ENCODE results near the gene ACD. TPM values are rescaled to one million over a fixed set of nuclear protein-coding genes. Genes with fewer than 3 reads are reported as not detected.

Gene ACD
- total RNA-seq, 1 donor from 2014 or later, result 38.8 TPM

GRCh38 chr16:67665598-67665997 is 5.5 kb upstream of the ACD start:
- H3K4me3 ChIP-seq, result peak overlapping the region; percentile 67 to 78
- H3K9me3 ChIP-seq, result no peaks in the 10 kb centered on the region
- H3K27me3 ChIP-seq, result no peaks in the 10 kb centered on the region
- TF ChIP-seq POLR2A (IDR thresholded peaks at IDR 0.05) (no peak), CTCF (IDR thresholded peaks at IDR 0.05) (no peak), POLR2AphosphoS5 (IDR thresholded peaks at IDR 0.05; ENCODE audit: insufficient read depth in 1 of 2, low read depth in 1 of 2) (no peak)
- intact Hi-C loops (cut with DNase I), result no loop called here
- no peaks in the 10 kb centered on the region for H3K36me3 ChIP-seq
- no peak for DNase-seq (ENCODE audit: extremely low spot score in 2 of 2)
- H3K4me1 ChIP-seq, result peaks cover 45% of the 10 kb centered on the region
- H3K27ac ChIP-seq, result no peak overlapping the region

GRCh38 chr16:67664871-67665270 is 4.8 kb upstream of the ACD start:
- H3K27ac ChIP-seq, result no peak overlapping the region
- no peaks in the 10 kb centered on the region for H3K36me3 ChIP-seq
- no peak for TF ChIP-seq POLR2AphosphoS5 (IDR thresholded peaks at IDR 0.05; ENCODE audit: insufficient read depth in 1 of 2, low read depth in 1 of 2)
- TF ChIP-seq CTCF (IDR thresholded peaks at IDR 0.05), result no peak
- no peak for TF ChIP-seq POLR2A (IDR thresholded peaks at IDR 0.05)
- H3K9me3 ChIP-seq, result no peaks in the 10 kb centered on the region
- H3K4me3 ChIP-seq, result no peak overlapping the region
- DNase-seq (ENCODE audit: extremely low spot score in 2 of 2), result no peak
- no peaks in the 10 kb centered on the region for H3K27me3 ChIP-seq
- intact Hi-C loops (cut with DNase I), result no loop called here
- H3K4me1 ChIP-seq, result peaks cover 46% of the 10 kb centered on the region

GRCh38 chr16:67664258-67664657 is 4.2 kb upstream of the ACD start:
- Histone ChIP-seq H3K36me3 (no peaks in the 10 kb centered on the region), H3K4me3 (no peak overlapping the region), H3K27me3 (no peaks in the 10 kb centered on the region), H3K27ac (no peak overlapping the region), H3K4me1 (peaks cover 52% of the 10 kb centered on the region), H3K9me3 (no peaks in the 10 kb centered on the region)
- no peak for DNase-seq (ENCODE audit: extremely low spot score in 2 of 2)
- intact Hi-C loops (cut with DNase I), result no loop called here
- no peak for TF ChIP-seq POLR2A (IDR thresholded peaks at IDR 0.05)
- TF ChIP-seq CTCF (IDR thresholded peaks at IDR 0.05), result no peak
- no peak for TF ChIP-seq POLR2AphosphoS5 (IDR thresholded peaks at IDR 0.05; ENCODE audit: insufficient read depth in 1 of 2, low read depth in 1 of 2)

- Histone ChIP-seq H3K4me3 (no peak overlapping the region), H3K36me3 (no peaks in the 10 kb centered on the region), H3K27ac (no peak overlapping the region), H3K27me3 (no peaks in the 10 kb centered on the region), H3K9me3 (no peaks in the 10 kb centered on the region), H3K4me1 (peaks cover 56% of the 10 kb centered on the region)
- DNase-seq (ENCODE audit: extremely low spot score in 2 of 2), result no peak
- no peak for TF ChIP-seq CTCF (IDR thresholded peaks at IDR 0.05)
- TF ChIP-seq POLR2AphosphoS5 (IDR thresholded peaks at IDR 0.05; ENCODE audit: insufficient read depth in 1 of 2, low read depth in 1 of 2), result no peak
- TF ChIP-seq POLR2A (IDR thresholded peaks at IDR 0.05), result no peak
- intact Hi-C loops (cut with DNase I), result no loop called here
These were observed 3.8 kb upstream of the ACD start for GRCh38 chr16:67663877-67664222.

- Histone ChIP-seq H3K9me3 (no peaks in the 10 kb centered on the region), H3K36me3 (no peaks in the 10 kb centered on the region), H3K4me3 (no peak overlapping the region), H3K27me3 (no peaks in the 10 kb centered on the region), H3K27ac (no peak overlapping the region), H3K4me1 (peaks cover 60% of the 10 kb centered on the region)
- DNase-seq (ENCODE audit: extremely low spot score in 2 of 2), result no peak
- TF ChIP-seq CTCF (IDR thresholded peaks at IDR 0.05), result no peak
- no peak for TF ChIP-seq POLR2A (IDR thresholded peaks at IDR 0.05)
- no peak for TF ChIP-seq POLR2AphosphoS5 (IDR thresholded peaks at IDR 0.05; ENCODE audit: insufficient read depth in 1 of 2, low read depth in 1 of 2)
- intact Hi-C loops (cut with DNase I), result no loop called here
These were observed 3.3 kb upstream of the ACD start for GRCh38 chr16:67663151-67663876.
